HFF-Myc (cell line): ENCODE measurements around the gene ZNF275.

Experiments
- DNase-seq: peaks from one replicate; pipeline ENCODE4 v3.0.0-alpha.2; 2011; ENCODE audit warnings: low read depth; ENCODE audit errors: extremely low read depth
- H3K4me3 ChIP-seq: replicated peaks from 2 replicates; pipeline ENCODE4 v1.5.1; 2011; ENCODE audit warnings: low read depth, mild to moderate bottlenecking, control low read depth, low read length
- TF ChIP-seq, protein P1 (sequence below): IDR thresholded peaks from 2 replicates; pipeline ENCODE4 v1.5.1; 2012; ENCODE audit warnings: mild to moderate bottlenecking, low read depth, low read length, control low read depth; ENCODE audit errors: missing control alignments

ZNF275 gene

DNA sequence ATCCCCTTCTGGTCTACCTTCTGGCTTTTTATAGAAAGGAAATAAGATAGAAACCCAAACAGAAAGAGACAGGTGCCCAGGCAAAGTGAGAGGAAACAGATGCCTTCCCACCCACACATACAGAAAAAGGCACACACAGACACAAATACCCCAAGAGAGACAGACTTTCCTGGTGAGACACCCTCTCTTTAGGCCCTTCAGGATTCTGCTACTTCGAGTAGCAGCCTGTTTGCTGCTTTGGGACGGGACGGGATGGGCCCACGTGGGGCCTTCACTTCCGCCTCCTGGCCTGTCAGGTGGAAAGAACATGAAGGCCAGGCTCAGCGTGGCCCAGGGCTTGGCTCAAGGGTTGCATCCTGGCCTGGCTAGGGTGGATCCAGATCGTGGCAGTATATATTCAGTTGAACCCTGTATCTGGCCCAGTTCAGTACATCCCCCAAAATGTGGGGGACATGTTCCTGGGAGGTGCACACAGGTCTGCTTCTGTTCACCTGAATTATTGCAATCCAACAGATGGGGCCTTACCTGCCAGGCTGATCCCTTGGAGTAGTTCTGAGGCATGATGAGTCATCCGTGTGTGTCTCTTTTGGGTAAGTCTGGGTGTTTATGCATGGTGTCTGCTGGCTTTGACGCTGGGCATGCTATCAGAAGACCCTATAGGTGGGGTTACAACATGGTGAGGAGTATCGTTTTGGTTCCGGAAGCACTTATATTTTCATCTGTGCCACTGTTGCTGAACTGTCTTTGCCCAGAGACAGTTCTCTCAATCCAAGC lies 2.4 kb downstream of the ZNF275 start:
- DNase-seq, result no peak
- H3K4me3 ChIP-seq, result no peak overlapping the region
- TF ChIP-seq, protein P1, sequence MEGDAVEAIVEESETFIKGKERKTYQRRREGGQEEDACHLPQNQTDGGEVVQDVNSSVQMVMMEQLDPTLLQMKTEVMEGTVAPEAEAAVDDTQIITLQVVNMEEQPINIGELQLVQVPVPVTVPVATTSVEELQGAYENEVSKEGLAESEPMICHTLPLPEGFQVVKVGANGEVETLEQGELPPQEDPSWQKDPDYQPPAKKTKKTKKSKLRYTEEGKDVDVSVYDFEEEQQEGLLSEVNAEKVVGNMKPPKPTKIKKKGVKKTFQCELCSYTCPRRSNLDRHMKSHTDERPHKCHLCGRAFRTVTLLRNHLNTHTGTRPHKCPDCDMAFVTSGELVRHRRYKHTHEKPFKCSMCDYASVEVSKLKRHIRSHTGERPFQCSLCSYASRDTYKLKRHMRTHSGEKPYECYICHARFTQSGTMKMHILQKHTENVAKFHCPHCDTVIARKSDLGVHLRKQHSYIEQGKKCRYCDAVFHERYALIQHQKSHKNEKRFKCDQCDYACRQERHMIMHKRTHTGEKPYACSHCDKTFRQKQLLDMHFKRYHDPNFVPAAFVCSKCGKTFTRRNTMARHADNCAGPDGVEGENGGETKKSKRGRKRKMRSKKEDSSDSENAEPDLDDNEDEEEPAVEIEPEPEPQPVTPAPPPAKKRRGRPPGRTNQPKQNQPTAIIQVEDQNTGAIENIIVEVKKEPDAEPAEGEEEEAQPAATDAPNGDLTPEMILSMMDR, result no peak

- no peak for DNase-seq
- TF ChIP-seq, protein P1, result no peak
- no peak overlapping the region for H3K4me3 ChIP-seq
Measured at GRCh38 chrX:153336988-153337387, 3.0 kb downstream of the ZNF275 start.

- no peak for DNase-seq
- H3K4me3 ChIP-seq, result no peak overlapping the region
- TF ChIP-seq, protein P1, result no peak
Measured at GRCh38 chrX:153338836-153339235, 4.9 kb downstream of the ZNF275 start.

GRCh38 chrX:153339662-153340061 lies 5.7 kb downstream of the ZNF275 start:
- TF ChIP-seq, protein P1, result no peak
- no peak for DNase-seq
- H3K4me3 ChIP-seq, result no peak overlapping the region

DNA sequence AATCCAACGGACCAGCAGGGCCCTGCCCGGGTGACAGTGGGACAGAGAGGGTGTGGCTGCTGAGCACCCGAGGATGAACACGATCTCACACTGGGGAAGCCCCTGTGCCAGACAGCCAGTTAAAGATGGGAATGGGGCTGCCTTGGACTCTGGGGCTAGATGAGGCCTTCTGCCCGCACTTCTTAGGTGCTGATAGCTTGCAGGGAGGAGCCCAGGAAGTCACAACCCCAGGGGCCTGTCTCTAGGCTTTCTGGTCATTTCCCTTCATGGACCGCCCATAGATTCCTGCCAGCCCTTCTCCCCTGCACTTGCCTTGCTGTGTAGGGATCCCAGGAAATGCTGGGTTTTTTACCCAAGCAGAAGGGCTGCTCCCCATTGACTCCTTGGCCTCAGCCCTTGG lies 6.2 kb downstream of the ZNF275 start:
- TF ChIP-seq, protein P1, result no peak
- DNase-seq, result no peak
- no peak overlapping the region for H3K4me3 ChIP-seq

GRCh38 chrX:153342762-153343558 lies 9.0 kb downstream of the ZNF275 start:
- DNase-seq, result no peak
- TF ChIP-seq, protein P1, result no peak
- no peak overlapping the region for H3K4me3 ChIP-seq
